HG02870 (cell line): ENCODE data around the gene ALOX5.

Experiments used
- ATAC-seq: cut with Tn5 transposase; IDR thresholded peaks from one replicate; pipeline ENCODE4 v1.9.1; 2021; ENCODE audit warnings: mild to moderate bottlenecking, moderate library complexity; ENCODE audit not compliant: unreplicated experiment

The ALOX5 gene

GRCh38 chr10:45422866-45423659 lies 49.0 kb downstream of the ALOX5 start:
- no peak for ATAC-seq

GRCh38 chr10:45423976-45424499 lies 50.0 kb downstream of the ALOX5 start:
- no peak for ATAC-seq

- ATAC-seq = no peak
Observed at GRCh38 chr10:45424668-45425404, 50.8 kb downstream of the ALOX5 start.

GRCh38 chr10:45425621-45426563 lies 51.9 kb downstream of the ALOX5 start:
- no peak for ATAC-seq

GRCh38 chr10:45427262-45427969 lies 53.4 kb downstream of the ALOX5 start:
- ATAC-seq = no peak

GRCh38 chr10:45427970-45428366 lies 54.0 kb downstream of the ALOX5 start:
- ATAC-seq = no peak

- no peak for ATAC-seq
Observed at GRCh38 chr10:45428611-45429510, 54.8 kb downstream of the ALOX5 start.

- ATAC-seq = no peak
Observed at GRCh38 chr10:45429790-45430189, 55.8 kb downstream of the ALOX5 start.

- no peak for ATAC-seq
Observed at GRCh38 chr10:45432113-45432512, 58.1 kb downstream of the ALOX5 start.

- no peak for ATAC-seq
Observed at GRCh38 chr10:45432700-45433472, 58.9 kb downstream of the ALOX5 start.

GRCh38 chr10:45433716-45434469 lies 59.9 kb downstream of the ALOX5 start:
- peak; percentile 99 for ATAC-seq

GRCh38 chr10:45437587-45438465 lies 63.8 kb downstream of the ALOX5 start:
- ATAC-seq = no peak

GRCh38 chr10:45438466-45439090 lies 64.6 kb downstream of the ALOX5 start:
- ATAC-seq = no peak

- ATAC-seq = no peak
Observed at GRCh38 chr10:45439365-45439764, 65.3 kb downstream of the ALOX5 start.

GRCh38 chr10:45439873-45440272 lies 65.9 kb downstream of the ALOX5 start:
- no peak for ATAC-seq

- ATAC-seq = no peak
Observed at GRCh38 chr10:45440511-45441062, 66.6 kb downstream of the ALOX5 start.
